ENCODE results near the gene KIF5C.

Gene KIF5C

DNA sequence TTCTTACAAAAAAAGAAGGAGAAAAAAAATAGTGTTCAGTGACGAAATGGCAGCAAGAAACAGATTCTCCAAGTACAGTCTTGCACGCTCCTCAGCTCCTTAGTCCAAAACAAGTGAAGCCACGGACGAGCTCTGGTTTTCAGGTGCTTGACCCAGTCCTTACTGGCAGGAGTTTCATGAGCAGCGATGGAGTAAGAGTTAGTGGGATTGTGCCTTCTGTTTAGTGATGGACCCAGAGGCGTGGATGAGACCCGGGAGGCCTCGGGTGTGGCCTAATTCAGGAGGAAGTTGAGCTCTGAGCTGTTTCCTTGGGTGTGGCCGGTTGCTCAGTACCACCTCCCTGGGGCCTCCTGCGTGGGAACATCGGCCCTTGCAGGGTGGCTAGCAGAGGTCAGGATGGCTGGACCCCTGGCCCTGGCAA is 52.0 kb downstream of the KIF5C start:
- DNase-seq: no peak

DNA sequence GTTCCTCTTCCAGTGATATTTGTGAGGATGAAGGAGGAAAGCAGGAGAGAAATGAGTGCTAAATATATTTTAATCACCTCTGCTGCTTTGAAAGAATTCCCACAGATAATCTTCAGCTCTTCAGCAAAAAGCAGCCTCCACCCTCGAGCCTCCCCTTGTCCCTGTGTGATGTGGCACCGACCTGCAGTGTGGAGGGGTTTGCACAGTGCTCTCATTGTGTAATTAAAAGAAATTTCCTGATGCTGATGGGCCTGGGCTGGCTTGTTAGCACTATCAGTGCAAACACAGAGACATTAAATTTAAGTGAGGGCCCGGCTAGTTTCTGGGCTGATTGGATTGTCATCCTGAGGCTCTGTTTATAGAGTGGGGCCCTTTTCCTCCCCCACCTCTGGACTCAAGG is 53.4 kb downstream of the KIF5C start:
- no peak for DNase-seq

DNA sequence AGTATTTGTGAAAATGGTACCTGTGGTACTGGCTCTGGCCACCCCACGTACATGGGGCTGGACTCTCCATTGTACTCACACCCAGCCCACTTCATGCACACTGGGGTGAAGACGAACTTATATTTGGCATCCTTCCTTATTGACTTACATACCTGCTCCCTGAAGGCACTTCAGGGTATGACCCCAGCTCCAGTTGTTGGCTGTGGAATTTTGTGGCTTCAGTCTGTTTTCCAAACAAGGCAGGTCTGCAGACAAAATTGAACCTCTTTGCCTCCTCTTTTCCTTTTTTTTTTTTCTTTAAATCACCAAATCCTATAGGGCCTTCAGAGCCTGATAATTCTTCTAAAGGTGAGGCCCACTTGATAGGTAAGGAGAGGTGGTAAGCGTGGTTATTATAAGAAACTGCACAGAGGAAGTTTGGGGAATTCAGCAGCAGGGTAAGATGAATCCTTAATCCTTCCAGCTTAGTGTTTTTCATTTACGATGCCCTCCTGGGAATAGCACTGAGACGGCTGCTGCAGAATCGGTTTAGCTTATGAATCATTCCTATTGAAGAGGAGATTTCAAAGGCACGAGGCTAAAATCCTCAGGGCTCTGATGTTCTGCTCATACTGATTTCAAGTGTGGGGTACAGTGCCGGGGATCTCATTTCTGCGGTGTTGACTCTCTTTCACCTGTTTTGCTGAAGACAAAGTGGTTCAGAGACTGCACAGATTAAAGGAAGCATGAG is 55.2 kb downstream of the KIF5C start:
- DNase-seq: no peak

DNA sequence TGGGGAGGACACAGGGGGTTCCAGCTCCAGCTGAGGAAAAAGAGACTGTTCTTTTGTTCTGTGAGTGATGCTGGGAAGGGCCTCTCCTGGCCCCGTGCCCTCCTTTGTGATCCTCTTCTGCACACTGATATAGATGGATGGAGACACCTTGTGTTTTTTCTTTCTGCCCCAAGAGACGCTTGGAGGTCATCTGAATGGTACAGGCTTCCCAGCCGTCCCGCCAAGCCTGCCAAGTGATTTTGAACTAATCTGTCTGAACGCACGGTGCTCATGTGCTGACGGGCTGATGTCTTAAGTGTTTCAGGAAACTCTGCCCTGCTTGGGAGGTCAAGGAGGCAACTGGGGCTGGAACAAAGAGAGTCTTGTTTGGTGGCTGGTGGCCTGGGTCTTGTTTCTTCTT is 57.5 kb downstream of the KIF5C start:
- DNase-seq: no peak

GRCh38 chr2:148933456-148933855 is 58.4 kb downstream of the KIF5C start:
- no peak for DNase-seq

DNA sequence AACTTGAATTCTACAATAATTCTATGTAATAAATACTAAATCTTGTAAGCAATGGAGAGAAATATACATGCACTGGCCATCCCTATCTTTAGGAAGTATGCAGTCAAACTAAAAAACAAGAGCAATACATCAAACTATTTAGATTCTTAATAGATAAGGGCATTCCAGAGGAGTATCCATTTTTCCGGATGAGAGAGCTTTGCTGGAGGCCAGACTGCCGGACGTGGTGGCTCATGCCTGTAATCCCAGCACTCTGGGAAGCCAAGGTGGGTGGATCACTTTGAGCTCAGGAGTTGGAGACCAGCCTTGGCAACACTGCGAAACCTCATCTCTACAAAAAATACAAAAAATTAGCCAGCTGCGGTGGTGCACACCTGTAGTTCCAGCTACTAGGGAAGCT is 60.8 kb downstream of the KIF5C start:
- DNase-seq: no peak

DNA sequence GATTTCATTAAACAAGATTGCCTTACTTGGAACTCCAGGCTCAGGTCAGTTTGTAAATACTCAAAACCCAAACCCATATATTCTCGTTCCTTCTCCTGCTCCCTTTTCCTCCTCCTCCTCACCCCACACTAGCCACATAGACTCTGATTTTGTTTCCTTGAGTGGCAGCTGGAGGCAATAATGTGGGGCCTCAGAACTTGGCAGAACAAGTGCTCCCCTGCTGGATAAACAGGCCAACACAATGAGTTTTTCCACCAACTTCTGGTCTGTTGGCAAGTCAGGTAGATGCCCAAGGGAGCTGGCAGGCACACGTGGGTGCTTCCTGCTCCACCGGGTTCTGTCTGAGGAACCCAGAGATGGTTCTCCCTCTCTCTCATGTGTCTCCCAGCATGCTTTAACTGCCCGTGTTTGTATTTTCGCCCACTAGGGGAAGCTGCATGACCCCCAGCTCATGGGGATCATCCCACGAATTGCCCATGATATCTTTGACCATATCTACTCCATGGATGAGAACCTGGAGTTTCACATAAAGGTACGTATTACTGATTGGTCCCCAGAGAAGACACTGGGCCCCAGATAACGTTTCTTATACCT is 61.9 kb downstream of the KIF5C start:
- no peak for DNase-seq

GRCh38 chr2:148939271-148939670 is 64.2 kb downstream of the KIF5C start:
- DNase-seq: no peak

DNA sequence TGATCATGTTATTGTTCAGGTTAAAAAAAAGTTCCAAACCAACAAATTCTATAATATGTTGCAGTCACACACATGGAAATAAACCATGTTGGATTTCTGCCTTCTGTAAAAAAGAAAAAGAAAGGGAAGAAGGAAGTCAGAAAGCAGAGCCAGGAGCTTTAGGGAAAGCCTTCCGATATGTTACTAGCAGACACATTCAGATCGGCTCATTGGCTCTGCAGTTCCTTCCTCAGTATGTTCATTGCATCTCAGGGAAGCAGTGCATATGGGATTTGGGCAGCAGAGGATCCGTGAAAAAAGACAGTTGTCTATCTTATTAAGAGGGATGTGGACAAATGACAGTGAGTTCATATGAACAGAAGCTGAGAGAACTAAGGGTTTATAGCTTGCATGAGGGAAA is 68.1 kb downstream of the KIF5C start:
- no peak for DNase-seq

GRCh38 chr2:148944536-148944935 is 69.5 kb downstream of the KIF5C start:
- no peak for DNase-seq

DNA sequence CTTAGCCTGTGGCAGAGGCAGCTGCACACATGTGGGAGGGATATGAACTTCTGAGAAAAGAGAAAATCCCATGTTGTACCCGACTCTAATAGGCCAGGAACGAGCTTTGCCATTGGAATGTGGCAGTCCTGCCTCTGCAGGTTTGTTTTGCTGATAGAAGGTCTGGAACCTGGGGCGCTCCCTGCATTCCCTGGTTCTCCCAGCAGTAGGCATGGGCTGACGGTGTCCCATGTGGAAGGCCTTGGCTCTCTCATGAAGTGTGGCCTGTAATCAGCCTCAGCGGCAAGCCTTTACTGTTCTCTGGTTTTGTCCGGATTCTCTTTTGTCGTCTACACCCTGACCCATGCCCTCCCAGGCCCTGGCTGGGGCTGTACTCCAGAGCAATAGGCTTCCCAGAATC is 72.3 kb downstream of the KIF5C start:
- no peak for DNase-seq

- DNase-seq: no peak
Observed at GRCh38 chr2:148948868-148949267, 73.8 kb downstream of the KIF5C start.

- no peak for DNase-seq
Observed at GRCh38 chr2:148949348-148949747, 74.3 kb downstream of the KIF5C start.

GRCh38 chr2:148952621-148953020 is 77.6 kb downstream of the KIF5C start:
- DNase-seq: no peak

DNA sequence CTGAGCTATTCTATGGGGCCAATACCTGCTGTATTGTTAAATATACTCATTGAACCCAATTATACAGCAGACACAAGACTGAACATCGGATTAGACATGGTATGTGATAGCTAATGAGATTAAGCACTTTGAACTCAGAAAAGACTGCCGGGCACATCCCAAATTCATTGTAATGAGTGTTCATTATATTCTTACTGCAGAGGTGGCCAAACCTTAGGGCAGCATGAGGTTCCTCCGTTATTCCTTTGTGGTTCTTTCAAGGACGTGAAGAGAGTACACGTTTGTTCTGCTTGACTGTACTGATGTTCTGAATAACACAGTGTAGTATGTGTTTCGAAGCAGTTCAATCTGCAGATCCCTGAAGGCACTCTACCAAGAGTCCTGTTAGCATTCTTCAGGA is 78.4 kb downstream of the KIF5C start:
- no peak for DNase-seq

DNA sequence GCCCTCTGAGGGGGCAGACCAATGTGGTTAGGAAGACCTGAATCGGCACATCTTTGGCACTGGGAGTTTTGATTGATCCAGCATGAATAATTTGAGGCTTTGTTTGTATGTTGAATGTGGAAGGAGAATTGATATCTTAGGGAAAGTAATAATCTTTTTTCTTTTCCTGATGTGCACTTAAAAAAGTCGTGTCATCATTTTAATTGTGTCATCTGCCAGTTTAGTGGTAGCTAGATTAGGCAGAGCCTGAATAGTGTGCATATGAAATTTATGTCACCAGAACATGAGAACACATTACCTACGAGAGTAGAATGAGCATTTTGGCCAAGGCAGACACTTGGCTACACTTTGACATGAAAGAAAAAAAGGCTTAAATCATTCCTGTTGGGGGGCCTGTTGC is 79.5 kb downstream of the KIF5C start:
- DNase-seq: no peak

DNA sequence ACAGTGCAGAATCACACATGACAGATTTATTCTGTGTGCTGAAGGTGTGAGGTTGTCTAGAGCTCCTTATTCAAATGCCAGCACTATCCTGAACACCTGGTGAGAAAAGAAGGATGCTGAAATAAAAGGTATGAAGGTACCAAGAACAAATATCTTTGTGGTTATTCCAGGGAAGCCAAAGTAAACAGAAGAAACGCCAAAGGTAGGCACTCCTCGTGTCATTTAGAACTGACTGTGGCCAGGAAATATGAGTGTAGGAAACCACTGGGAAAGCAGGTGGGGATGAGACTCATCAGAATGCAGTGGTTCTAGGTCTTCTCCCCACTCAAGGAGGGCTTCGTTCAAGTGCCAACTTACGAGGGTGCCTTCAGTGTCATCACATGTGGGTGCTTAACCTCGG is 80.8 kb downstream of the KIF5C start:
- no peak for DNase-seq

DNA sequence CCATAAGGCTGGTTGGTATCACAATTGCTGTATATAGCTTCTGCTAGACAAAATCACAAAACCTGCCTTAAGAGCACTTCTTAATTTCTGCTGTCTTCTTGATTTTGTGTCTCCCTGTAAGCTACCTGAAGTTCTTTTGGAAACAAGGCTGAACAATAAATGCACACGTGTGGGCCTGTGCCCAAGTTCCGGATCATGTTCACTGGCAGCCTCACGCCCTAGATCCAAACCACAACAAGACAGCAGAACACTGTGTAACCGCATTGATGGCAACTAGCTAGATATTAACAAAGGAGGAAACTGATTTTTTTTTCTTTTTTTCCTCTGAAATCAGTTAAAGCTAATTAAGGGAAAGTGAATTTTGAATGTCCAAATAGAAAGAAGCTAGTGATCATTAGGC is 82.0 kb downstream of the KIF5C start:
- DNase-seq: no peak

- no peak for DNase-seq
Observed at GRCh38 chr2:148959745-148960144, 84.7 kb downstream of the KIF5C start.

- DNase-seq: no peak
Observed at GRCh38 chr2:148960483-148960882, 85.5 kb downstream of the KIF5C start.

DNA sequence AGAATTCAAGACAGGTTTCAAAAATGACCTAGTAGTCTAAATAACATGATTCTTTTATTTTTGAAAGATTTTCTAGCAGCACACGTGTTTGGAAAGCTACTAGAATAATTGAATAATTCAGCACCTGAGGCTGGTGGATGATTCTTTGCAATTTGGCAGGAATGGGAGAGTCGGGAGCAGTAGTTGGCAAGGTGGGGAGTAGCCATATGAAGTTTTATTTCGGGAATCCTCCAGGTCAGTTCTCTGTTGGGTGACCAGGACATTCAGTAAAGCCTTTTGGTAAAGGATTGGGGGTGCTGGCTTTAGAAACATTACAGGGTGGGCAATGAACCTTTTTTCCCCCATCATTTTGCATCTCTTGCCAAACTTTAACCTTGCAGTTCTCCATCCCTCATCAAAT is 88.4 kb downstream of the KIF5C start:
- DNase-seq: no peak

- no peak for DNase-seq
Observed at GRCh38 chr2:148965623-148966437, 90.8 kb downstream of the KIF5C start.

GRCh38 chr2:148966438-148966758 is 91.4 kb downstream of the KIF5C start:
- no peak for DNase-seq

DNA sequence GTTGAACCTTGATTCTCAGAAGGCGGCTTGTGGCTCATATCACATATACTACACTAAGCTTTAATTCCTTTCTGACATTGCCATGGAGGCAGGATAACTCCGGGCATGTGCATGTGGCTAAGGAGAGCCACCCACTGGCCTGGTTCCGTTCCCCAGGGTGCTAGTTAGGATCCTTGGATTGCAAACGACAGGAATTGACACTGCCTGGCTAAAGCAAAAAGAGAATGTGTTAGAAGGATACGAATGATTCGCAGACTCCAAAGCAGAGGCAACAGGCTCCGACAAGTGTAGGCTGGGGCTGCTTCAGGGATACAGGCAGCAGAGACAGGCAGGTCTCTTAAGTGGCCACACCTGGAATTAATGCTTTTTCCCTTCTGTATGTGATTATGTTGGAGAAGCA is 92.0 kb downstream of the KIF5C start:
- no peak for DNase-seq

Measured in NCI-H446 treated with DMSO at 0.1 percent for 48 hours (cell line).